OCI-LY1 (cell line): ENCODE results near the gene IRF2.
A peak's percentile ranks its signal among the peaks of the same experiment; 100 is the strongest.

Experiments used
- H2AFZ ChIP-seq: fragments of 200-600 bp; sonication (generic), shearing (Covaris generic); 2 replicates; pipeline ENCODE4 v1.6.0; 2014; ENCODE audit warnings: antibody characterized with exemption, mild to moderate bottlenecking, low read length
- H3F3A ChIP-seq: fragments of 200-600 bp; sonication (generic), shearing (Covaris generic); 2 replicates; pipeline ENCODE4 v1.6.0; 2014; ENCODE audit warnings: mild to moderate bottlenecking, antibody characterized with exemption, low read length, moderate library complexity; ENCODE audit not compliant: insufficient read depth
- H3K27ac ChIP-seq: fragments of 200-600 bp; sonication (generic); 2 replicates; pipeline ENCODE4 v1.5.1; 2014; ENCODE audit warnings: low read length, mixed run types, mild to moderate bottlenecking, low read depth; ENCODE audit not compliant: poor library complexity, severe bottlenecking
- H3K27me3 ChIP-seq: fragments of 200-600 bp; sonication (generic); 2 replicates; pipeline ENCODE4 v1.6.0; 2014; ENCODE audit warnings: antibody characterized with exemption, mild to moderate bottlenecking, low read length, moderate library complexity; ENCODE audit not compliant: insufficient read depth
- H3K36me3 ChIP-seq: fragments of 200-600 bp; sonication (generic); 2 replicates; pipeline ENCODE4 v1.6.1; 2014; ENCODE audit warnings: mild to moderate bottlenecking, antibody characterized with exemption, low read length, moderate library complexity, mixed read lengths; ENCODE audit not compliant: insufficient read depth
- H3K4me1 ChIP-seq: fragments of 200-600 bp; sonication (generic); 2 replicates; pipeline ENCODE4 v1.5.1; 2014; ENCODE audit warnings: mild to moderate bottlenecking, low read length, moderate library complexity; ENCODE audit not compliant: insufficient read depth, severe bottlenecking
- H3K4me2 ChIP-seq: fragments of 200-600 bp; sonication (generic), shearing (Covaris generic); 2 replicates; pipeline ENCODE4 v1.6.1; 2014; ENCODE audit warnings: low read length
- H3K4me3 ChIP-seq: fragments of 200-600 bp; sonication (generic); 2 replicates; pipeline ENCODE4 v1.5.1; 2014; ENCODE audit warnings: low read length, low read depth, mild to moderate bottlenecking, mixed read lengths; ENCODE audit not compliant: poor library complexity, severe bottlenecking
- H3K79me2 ChIP-seq: fragments of 200-600 bp; shearing (Covaris generic); 2 replicates; pipeline ENCODE4 v1.6.1; 2016; ENCODE audit warnings: mixed run types, low read length, mixed read lengths; ENCODE audit not compliant: insufficient read depth
- H3K9ac ChIP-seq: fragments of 200-600 bp; sonication (generic), shearing (Covaris generic); 2 replicates; pipeline ENCODE4 v1.6.1; 2014; ENCODE audit warnings: mild to moderate bottlenecking, low read length, mixed read lengths
- H3K9me2 ChIP-seq: fragments of 200-600 bp; sonication (generic), shearing (Covaris generic); 2 replicates; pipeline ENCODE4 v1.6.1; 2014; ENCODE audit warnings: low read depth, mild to moderate bottlenecking, low read length, mixed read lengths
- H3K9me3 ChIP-seq: fragments of 200-600 bp; shearing (Covaris generic); 2 replicates; pipeline ENCODE4 v1.6.1; 2014; ENCODE audit warnings: low read length, mixed read lengths
- H4K20me1 ChIP-seq: fragments of 200-600 bp; sonication (generic), shearing (Covaris generic); 2 replicates; pipeline ENCODE4 v1.6.0; 2016; ENCODE audit warnings: mild to moderate bottlenecking, low read length; ENCODE audit not compliant: insufficient read depth
- CTCF ChIP-seq: fragments of 200-600 bp; sonication (generic), shearing (Covaris generic); IDR thresholded peaks from 2 replicates; pipeline ENCODE4 v1.5.1; 2017; ENCODE audit warnings: mild to moderate bottlenecking, antibody characterized with exemption, low read length, moderate library complexity, mixed read lengths
- EZH2 ChIP-seq: fragments of 200-600 bp; sonication (generic), shearing (Covaris generic); IDR thresholded peaks from 2 replicates; pipeline ENCODE4 v1.8.0; 2017; ENCODE audit warnings: borderline replicate concordance, mixed run types, mild to moderate bottlenecking, antibody characterized with exemption, low read length, moderate library complexity, mixed read lengths

IRF2 gene

GRCh38 chr4:184460499-184461285, 13.7 kb downstream of the IRF2 start:
- H3K9ac ChIP-seq: peak overlapping the region; percentile 34
- peak overlapping the region; percentile 40 for H3K4me3 ChIP-seq
- H3K36me3 ChIP-seq: peaks cover 4% of the 10 kb centered on the region; the same call in 1 of the 2 replicates
- peak overlapping the region; percentile 62 for H3K4me2 ChIP-seq
- no peak overlapping the region for H2AFZ ChIP-seq
- TF ChIP-seq EZH2 (no peak), CTCF (no peak)
- no peaks in the 10 kb centered on the region for H3K9me2 ChIP-seq
- H3K4me1 ChIP-seq: peaks cover 64% of the 10 kb centered on the region
- H4K20me1 ChIP-seq: no peaks in the 10 kb centered on the region
- no peaks in the 10 kb centered on the region; the same call in 1 of the 2 replicates for H3F3A ChIP-seq
- H3K27ac ChIP-seq: peak overlapping the region; percentile 47
- no peaks in the 10 kb centered on the region for H3K27me3 ChIP-seq
- H3K9me3 ChIP-seq: no peaks in the 10 kb centered on the region
- peaks cover 28% of the 10 kb centered on the region; the same call in 1 of the 2 replicates for H3K79me2 ChIP-seq

GRCh38 chr4:184459413-184459812, 14.9 kb downstream of the IRF2 start:
- no peaks in the 10 kb centered on the region for H3F3A ChIP-seq
- no peaks in the 10 kb centered on the region for H4K20me1 ChIP-seq
- H3K36me3 ChIP-seq: peaks cover 4% of the 10 kb centered on the region; the same call in 1 of the 2 replicates
- H3K4me3 ChIP-seq: no peak overlapping the region
- H3K27ac ChIP-seq: peak overlapping the region; percentile 54
- H3K9me2 ChIP-seq: no peaks in the 10 kb centered on the region
- no peaks in the 10 kb centered on the region for H3K27me3 ChIP-seq
- H3K9ac ChIP-seq: no peak overlapping the region
- peaks cover 68% of the 10 kb centered on the region for H3K4me1 ChIP-seq
- H3K79me2 ChIP-seq: peaks cover 27% of the 10 kb centered on the region; the same call in 1 of the 2 replicates
- H3K9me3 ChIP-seq: no peaks in the 10 kb centered on the region
- TF ChIP-seq EZH2: no peak
- peak overlapping the region; percentile 62; the same call in 1 of the 2 replicates for H3K4me2 ChIP-seq
- H2AFZ ChIP-seq: no peak overlapping the region

DNA sequence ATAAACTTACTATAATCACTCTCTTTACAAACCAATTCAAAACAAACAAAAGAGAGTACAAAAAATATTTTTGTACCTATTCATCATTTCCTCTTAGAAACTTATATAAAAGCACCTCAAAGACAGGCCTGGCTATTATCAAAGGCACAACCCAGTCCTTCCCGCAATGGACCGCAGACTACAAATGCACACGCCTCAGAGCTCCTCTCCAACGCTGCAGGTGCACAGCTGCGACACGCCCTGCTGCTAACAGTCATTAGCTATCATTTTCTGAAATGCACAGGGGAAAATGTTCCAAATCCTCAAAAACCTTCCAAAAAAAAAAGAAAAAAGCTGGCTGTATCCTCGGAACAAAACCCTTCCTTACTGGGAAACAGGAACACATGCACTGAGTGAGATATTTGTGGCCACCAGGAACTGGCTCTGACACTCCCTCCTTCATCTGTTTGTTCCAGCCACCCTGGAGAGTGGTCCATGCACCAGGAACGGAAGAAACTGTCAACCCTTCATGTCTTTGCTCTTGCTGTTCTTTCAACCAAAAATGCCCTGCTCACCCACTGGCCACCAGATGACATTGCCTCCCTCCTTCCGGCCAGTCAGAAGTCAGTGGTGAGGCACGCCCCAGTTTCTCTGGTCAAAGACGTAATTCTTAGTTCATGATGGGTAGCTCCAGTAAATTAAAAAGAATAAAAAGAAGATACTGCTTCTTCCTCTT, 16.7 kb downstream of the IRF2 start:
- H3K4me1 ChIP-seq: peaks cover 77% of the 10 kb centered on the region
- H3F3A ChIP-seq: no peaks in the 10 kb centered on the region

More for the DNA sequence above, 16.7 kb downstream of the IRF2 start:
- Histone ChIP-seq H3K4me3 (peak overlapping the region; percentile 30), H3K9me2 (no peaks in the 10 kb centered on the region), H3K27ac (peak overlapping the region; percentile 54), H3K27me3 (no peaks in the 10 kb centered on the region), H3K9me3 (no peaks in the 10 kb centered on the region), H2AFZ (no peak overlapping the region), H3K9ac (no peak overlapping the region; the same call in 1 of the 2 replicates), H3K36me3 (peaks cover 4% of the 10 kb centered on the region; the same call in 1 of the 2 replicates), H3K4me2 (peak overlapping the region; percentile 51), H3K79me2 (peaks cover 42% of the 10 kb centered on the region; the same call in 1 of the 2 replicates), H4K20me1 (no peaks in the 10 kb centered on the region)
- peak; percentile 16; the same call in 1 of the 2 replicates for TF ChIP-seq CTCF
- TF ChIP-seq EZH2: no peak
